NCI-H146 treated with DMSO at 0.1 percent for 48 hours (cell line): Measurements from ENCODE around the gene SLC43A2.
A peak's percentile ranks its signal among the peaks of the same experiment; 100 is the strongest.

Source experiments
- DNase-seq: peaks from one replicate; lab custom pipeline; 2025; ENCODE audit not compliant: unreplicated experiment; lab: John Stamatoyannopoulos, UW

SLC43A2 gene

GRCh38 chr17:1623057-1623630 is 5.5 kb downstream of the SLC43A2 start:
- no peak for DNase-seq

- no peak for DNase-seq
Observed at GRCh38 chr17:1621273-1621954, 7.2 kb downstream of the SLC43A2 start.

- no peak for DNase-seq
Observed at GRCh38 chr17:1620486-1620885, 8.1 kb downstream of the SLC43A2 start.

- DNase-seq = no peak
Observed at GRCh38 chr17:1617620-1618174, 10.9 kb downstream of the SLC43A2 start.

- DNase-seq = no peak
Observed at GRCh38 chr17:1616101-1616500, 12.5 kb downstream of the SLC43A2 start.

GRCh38 chr17:1612400-1612799 is 16.2 kb downstream of the SLC43A2 start:
- DNase-seq = no peak

GRCh38 chr17:1611715-1612114 is 16.9 kb downstream of the SLC43A2 start:
- no peak for DNase-seq

- no peak for DNase-seq
Observed at GRCh38 chr17:1608676-1609075, 20.0 kb downstream of the SLC43A2 start.

- DNase-seq = no peak
Observed at GRCh38 chr17:1607971-1608320, 20.7 kb downstream of the SLC43A2 start.

GRCh38 chr17:1606352-1606985 is 22.2 kb downstream of the SLC43A2 start:
- DNase-seq = peak; percentile 3

GRCh38 chr17:1605681-1606351 is 22.8 kb downstream of the SLC43A2 start:
- no peak for DNase-seq

- no peak for DNase-seq
Observed at GRCh38 chr17:1604831-1605528, 23.7 kb downstream of the SLC43A2 start.

GRCh38 chr17:1601571-1601970 is 27.1 kb downstream of the SLC43A2 start:
- DNase-seq = no peak

GRCh38 chr17:1598399-1599095 is 30.1 kb downstream of the SLC43A2 start:
- no peak for DNase-seq

GRCh38 chr17:1597861-1598342 is 30.7 kb downstream of the SLC43A2 start:
- no peak for DNase-seq

- DNase-seq = no peak
Observed at GRCh38 chr17:1593630-1593931, 35.1 kb downstream of the SLC43A2 start.

GRCh38 chr17:1592751-1593629 is 35.6 kb downstream of the SLC43A2 start:
- DNase-seq = no peak

- no peak for DNase-seq
Observed at GRCh38 chr17:1591474-1592090, 37.1 kb downstream of the SLC43A2 start.
